Body of pancreas (tissue), 4 donors: Measurements from ENCODE around the gene XRCC5.

Experiments
- POLR2A ChIP-seq, 3 donors: fragments of 450-650 bp; IDR thresholded peaks; one replicate each; pipeline ENCODE4 v1.6.1; 2016; ENCODE audit warnings: antibody characterized with exemption in 3 of 3, mild to moderate bottlenecking in 2 of 3
- TF ChIP-seq, protein P1 (sequence below), 7 experiments: fragments of 450-650 bp in 4 of 7; fragments of 200-600 bp in 3 of 7; sonication (generic) in 3 of 7; IDR thresholded peaks; one replicate each; pipeline ENCODE4 v1.5.1; 2016 to 2019; ENCODE audit warnings: antibody characterized with exemption in 7 of 7

DNA sequence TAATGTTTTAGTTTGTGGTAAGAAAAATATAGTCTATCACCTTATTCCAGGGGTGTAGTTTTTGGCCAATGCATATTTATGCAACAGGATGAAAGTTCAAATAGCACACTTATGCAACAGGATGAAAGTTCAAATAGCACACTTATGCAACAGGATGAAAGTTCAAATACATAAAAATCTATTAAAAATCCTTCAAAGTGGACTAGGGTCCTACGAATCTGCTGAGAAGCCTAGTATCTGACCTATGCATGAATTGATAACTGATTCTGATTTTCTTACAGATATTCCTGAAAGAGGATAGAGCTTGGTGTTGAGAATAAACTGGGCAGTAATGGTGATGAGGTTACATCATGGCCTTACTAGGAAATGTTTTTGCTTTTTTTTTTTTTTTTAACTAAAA, 30.4 kb upstream of the XRCC5 start:
- TF ChIP-seq, protein P1, sequence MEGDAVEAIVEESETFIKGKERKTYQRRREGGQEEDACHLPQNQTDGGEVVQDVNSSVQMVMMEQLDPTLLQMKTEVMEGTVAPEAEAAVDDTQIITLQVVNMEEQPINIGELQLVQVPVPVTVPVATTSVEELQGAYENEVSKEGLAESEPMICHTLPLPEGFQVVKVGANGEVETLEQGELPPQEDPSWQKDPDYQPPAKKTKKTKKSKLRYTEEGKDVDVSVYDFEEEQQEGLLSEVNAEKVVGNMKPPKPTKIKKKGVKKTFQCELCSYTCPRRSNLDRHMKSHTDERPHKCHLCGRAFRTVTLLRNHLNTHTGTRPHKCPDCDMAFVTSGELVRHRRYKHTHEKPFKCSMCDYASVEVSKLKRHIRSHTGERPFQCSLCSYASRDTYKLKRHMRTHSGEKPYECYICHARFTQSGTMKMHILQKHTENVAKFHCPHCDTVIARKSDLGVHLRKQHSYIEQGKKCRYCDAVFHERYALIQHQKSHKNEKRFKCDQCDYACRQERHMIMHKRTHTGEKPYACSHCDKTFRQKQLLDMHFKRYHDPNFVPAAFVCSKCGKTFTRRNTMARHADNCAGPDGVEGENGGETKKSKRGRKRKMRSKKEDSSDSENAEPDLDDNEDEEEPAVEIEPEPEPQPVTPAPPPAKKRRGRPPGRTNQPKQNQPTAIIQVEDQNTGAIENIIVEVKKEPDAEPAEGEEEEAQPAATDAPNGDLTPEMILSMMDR (IDR thresholded peaks at IDR 0.05): no peak
- TF ChIP-seq POLR2A (IDR thresholded peaks at IDR 0.05): no peak
